GM20431 (cell line): ENCODE data around the gene ADSS2.
"Not testable (repeated sequence)": the region's sequence is repeated elsewhere in the genome, so short reads cannot be mapped to it uniquely, and the experiment has no call there.

ENCODE experiments used
- in situ Hi-C: fragments of 300-500 bp; cut with MseI, MboI; formaldehyde crosslinking; loops from one replicate; pipeline ENCODE4 v1.15.0; 2020; ENCODE audit warnings: low sequenced_read_pairs; ENCODE audit not compliant: unreplicated experiment

Gene ADSS2

GRCh38 chr1:244403431-244403830, 48.3 kb downstream of the ADSS2 start:
- in situ Hi-C loops, result no loop called here

GRCh38 chr1:244400974-244401373, 50.7 kb downstream of the ADSS2 start:
- in situ Hi-C loops, result no loop called here

DNA sequence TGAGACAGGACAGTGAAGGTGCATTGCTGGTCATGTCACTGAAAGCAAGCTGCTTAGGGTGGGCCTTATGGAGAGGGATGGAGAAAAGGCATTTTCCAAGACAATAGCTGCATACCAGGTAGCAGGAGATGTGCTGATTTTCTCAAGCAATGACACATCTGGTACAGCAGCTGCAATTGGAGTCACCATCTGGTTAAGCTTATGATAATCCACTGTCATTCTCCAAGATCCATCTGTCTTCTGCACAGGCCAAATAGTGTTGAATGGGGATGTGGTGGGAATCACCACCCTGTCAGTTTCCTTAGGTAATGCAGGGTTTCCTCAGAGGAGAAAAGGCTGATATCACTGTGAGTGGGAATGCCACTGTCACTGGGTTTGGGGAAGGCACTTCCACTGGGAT, 54.6 kb downstream of the ADSS2 start:
- in situ Hi-C loops, result no loop called here

- in situ Hi-C loops, result no loop called here
Observed at GRCh38 chr1:244395965-244396364, 55.7 kb downstream of the ADSS2 start.

DNA sequence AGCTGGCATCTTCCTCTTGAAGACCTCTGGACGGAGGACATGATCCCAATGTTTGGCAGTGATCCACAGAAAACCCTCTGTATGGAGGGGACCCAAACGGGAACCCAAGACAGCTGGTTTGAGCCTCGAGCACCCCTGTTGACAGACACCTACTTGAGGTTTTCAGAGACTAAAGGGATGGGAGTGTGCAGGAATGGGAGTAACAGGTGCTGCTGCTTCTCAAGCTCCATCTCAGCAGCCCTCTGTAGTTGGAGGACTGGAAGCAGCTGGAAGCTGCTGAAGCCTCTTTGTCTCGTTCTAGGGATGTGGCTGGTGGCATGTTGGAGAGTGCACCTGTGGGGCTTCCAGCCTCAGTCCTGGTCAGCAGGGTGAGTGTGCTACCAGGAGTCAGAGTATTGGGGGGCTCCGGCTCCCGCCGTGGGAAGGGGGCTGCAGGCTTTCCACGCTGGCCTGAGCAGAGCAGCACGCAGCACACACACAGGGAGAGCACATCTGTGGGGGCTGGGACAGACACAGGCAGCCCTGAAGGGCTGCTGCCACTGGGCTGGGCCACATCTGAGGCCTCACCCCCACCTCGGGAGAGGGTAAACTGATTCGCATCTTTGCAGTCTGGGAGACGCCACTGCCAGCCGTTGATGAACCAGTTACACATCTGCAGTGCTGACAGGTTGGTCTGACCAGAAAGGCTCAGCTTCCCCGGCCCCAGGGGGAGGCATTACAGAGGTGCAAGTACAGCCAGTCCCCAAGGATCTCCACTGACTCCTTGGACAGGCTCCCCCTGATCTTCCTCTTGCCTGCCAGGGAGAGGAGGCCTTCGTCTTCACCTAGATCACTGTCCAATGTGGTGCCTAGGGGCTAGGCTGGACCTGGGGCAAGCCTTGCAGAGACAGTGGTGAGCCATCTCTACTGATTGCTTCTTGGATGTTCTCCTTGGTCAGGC, 56.6 kb downstream of the ADSS2 start:
- in situ Hi-C loops, result no loop called here

DNA sequence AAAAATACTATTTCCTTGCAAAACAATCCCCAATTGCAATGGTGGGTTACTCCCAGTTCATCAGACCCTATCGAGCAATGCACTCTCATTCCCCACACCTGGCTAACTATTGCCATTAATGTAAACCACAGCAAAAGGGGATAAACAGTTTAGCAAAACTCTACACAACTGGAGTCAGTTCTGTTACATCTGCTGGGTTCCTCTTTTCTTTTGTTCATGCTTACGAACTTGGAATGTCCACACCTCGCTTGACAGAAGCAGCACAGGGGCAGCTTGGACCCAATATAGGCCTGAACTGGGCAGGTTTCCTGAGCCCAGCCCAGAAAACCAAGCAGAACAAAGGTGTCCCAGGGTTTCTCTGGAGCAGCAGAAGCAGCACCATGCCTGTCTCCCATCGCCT, 57.4 kb downstream of the ADSS2 start:
- in situ Hi-C loops, result no loop called here

DNA sequence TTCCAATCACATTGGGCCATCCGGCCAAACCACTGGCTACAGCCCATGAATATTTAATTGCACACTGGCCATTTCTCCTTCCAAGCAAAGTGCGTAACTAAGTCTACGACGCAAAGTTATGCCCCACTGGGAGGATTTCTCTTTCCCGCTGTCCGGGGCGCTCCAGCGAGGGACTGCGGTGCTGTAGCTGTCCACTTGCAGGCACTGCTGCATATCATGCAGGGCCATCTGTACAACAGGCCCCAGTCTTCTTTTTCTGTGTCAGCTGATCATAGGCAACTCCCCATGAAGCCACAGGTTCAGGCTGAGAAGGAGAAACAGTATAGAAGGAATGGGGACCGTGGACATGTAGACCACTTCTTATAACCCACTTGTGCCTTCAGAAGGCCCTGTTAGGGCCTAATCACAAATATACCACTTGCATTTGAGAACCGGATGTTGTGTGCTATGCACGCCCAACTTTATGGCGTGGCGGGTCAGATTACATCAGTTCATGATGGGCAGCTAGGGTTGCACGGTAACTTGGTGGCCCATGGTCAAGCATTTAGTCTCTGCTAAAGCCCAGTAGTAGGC, 58.0 kb downstream of the ADSS2 start:
- in situ Hi-C loops, result no loop called here

- in situ Hi-C loops, result no loop called here
Observed at GRCh38 chr1:244391761-244392160, 59.9 kb downstream of the ADSS2 start.

DNA sequence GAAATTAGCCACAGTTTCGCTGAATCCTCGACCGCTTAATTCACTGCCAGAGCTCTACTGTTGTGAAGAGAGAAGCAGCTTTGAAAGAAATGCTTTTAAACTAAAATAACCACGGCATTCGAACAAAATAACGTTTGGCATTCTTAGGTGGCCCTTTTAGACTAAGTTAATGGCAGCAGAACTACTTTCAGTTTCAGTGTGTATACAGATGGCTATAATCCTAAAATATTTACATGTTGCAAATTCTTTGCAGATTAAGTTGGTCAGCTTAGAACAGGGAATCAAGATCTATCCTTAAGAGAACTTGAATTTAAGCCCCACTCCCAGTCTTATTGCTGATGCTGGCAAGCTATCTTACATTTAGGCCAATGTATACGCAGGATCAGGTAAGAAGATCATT, 62.7 kb downstream of the ADSS2 start:
- in situ Hi-C loops, result no loop called here

GRCh38 chr1:244387415-244387814, 64.3 kb downstream of the ADSS2 start:
- in situ Hi-C loops, result no loop called here

DNA sequence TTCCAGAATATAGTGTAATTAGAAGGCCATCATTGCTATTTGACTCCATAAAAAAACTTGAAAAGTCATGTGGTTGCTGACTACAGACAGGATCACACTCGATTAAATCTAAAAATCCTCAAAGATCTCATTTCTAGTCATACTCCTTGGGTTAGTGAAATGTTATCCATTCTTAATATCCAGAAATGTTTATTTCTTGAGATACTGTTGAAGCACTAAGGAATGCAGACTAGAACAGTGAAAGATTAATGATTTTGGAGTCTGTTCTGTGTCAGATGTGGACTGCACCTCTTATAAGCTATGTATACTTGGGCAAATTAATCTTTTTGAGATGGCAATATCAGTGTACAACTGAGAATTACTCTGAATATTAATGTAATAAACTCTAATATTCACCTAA, 65.1 kb downstream of the ADSS2 start:
- in situ Hi-C loops, result no loop called here

GRCh38 chr1:244384066-244384465, 67.6 kb downstream of the ADSS2 start:
- in situ Hi-C loops, result no loop called here

DNA sequence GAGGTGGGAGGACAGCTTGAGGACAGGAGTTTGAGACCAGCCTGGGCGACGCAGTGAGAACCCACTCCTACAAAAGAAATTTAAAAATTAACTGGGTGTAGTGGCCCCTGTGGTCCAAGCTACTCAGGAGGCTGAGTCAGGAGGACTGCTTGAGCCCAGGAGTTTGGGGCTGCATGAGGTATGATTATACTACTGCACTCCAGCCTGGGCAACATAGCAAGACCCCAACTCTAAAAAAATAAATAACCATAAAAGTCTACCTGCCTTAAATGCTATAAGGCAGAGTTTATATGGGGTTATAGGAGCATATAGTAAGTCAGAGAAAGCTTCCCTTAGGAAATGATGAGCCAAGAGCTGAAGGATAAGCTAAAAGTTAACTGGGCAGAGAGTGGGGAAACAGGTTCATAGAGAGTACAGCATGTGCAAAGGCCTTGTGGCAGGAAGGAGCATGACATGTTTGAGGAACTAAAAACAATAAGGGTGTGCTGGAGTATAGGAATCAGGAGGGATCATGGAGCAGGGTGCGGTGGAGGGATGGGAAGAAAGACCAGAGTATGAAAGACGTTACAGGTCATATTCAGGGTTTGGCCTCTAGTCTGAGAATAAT, 68.3 kb downstream of the ADSS2 start:
- in situ Hi-C loops, result no loop called here

DNA sequence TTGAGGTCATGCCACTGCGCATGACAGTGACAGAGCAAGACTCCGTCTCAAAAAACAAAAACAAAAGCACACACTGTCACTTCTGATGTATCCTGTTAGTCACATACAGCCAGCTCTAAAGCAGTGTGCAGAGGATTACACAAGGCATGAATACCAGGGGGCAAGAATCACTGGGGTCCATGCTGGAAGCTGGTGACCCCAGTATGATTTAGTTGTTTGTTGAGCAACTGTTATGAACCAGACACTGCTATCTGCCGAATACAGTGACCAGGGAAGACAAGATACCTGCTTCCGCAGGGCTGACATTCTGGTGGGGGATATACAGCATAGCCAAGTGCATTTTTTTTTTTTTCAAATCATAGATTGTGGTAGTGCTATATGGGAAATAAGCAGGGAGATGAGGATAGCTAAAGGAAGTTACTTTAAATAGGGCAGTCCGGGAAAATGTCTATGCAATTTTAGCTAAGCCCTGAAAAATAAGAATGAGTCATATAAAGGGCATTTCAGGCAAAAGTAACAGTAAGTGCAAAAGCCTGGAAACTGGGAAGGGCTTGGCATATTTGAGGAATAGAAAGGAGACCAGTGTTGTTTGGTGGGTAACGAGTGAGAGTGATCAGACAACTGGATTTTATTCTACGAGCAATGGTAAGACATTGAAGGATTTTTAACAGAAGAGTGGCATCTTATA, 69.7 kb downstream of the ADSS2 start:
- in situ Hi-C loops, result no loop called here

GRCh38 chr1:244376126-244376525, 75.6 kb downstream of the ADSS2 start:
- in situ Hi-C loops, result no loop called here

DNA sequence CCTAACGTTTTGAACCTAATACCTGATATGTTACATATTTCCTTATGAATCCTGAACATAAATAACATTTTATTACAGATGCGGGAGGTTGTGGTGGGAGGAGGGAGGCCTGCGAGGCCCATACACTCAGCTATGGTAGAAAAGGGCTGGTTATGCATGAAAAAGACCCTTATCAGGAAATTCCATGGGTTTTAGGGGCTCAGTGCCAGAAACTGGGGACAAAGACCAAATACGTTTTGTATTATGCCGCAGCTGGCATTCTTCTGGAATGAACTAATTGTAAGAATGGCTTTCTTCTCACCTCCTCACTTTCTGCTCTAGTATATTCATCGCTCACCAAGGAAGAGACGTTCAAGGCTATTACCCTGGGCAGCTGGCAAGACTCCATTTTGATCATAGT, 76.7 kb downstream of the ADSS2 start:
- in situ Hi-C loops, result no loop called here

GRCh38 chr1:244374484-244374883, 77.2 kb downstream of the ADSS2 start:
- in situ Hi-C loops, result not testable (repeated sequence)

DNA sequence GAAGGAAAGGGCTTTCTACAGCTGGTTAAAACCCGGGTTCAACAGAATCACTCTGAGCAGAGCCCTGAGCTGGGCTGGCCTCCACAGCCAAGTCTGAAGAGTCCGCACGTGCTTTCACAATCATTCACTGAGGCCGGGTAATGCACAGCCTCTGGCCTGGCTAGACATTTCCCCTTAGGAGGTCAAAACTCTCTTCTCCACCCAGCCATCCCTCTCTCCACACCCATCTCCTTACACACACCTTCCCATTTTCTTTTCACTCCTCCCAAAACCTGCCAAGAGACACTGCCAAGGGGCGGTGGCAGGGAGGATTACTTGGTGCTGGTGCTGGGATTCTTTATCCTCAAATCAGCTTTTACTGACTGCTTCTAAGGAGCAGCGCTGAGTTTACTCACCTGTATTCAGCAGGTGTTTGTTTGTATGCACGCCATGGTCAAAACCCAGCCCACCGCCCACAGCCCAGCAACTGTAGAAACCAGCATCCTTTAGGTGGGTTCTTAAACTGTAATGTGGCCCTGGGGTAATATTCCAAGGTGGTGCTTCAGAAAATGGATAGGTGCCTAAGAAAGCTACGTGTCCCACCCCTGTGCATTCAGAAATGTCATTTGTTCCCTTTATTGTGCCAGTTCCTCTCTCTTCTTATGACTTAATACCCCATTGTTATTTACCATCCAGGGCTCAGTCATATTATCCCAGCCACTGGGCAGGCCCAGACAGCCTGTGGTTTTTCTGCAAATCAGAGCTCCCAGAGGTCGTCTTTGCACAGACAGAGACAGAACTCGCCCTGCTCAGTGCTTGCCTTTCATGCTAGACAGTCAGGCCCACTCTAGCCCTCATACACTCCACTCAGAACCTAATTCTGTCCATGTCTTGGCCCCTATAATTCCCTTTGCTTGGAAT, 80.2 kb downstream of the ADSS2 start:
- in situ Hi-C loops, result no loop called here

- in situ Hi-C loops, result no loop called here
Observed at GRCh38 chr1:244370060-244370637, 81.6 kb downstream of the ADSS2 start.
